Activated effector memory CD4-positive, alpha-beta T cell treated with Interleukin-2 at 50 U/mL for 16 hours (primary cell): ENCODE data around the gene SYTL5.

ENCODE experiments used
- DNase-seq: peaks from one replicate; pipeline ENCODE4 v3.0.0-alpha.2; 2020

Gene SYTL5

DNA sequence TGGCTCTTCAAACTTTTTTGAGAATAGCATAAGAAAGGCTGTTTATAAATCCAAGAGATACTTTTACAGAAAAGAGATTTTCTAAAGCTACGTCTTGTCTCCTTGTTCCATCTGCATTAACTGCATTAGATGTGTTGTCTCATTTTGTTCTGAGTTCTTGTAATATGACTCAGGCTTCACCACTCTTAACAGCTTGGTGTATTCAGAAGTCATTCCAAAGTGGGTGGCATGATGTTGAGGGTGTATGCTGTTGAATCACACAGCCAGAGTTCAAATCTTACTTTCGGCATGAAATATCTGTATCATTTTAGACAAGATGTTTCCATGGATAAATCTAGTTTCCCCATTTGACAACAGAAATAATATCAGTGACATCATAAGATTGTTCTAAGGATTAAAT, 30.1 kb downstream of the SYTL5 start:
- DNase-seq, result no peak

DNA sequence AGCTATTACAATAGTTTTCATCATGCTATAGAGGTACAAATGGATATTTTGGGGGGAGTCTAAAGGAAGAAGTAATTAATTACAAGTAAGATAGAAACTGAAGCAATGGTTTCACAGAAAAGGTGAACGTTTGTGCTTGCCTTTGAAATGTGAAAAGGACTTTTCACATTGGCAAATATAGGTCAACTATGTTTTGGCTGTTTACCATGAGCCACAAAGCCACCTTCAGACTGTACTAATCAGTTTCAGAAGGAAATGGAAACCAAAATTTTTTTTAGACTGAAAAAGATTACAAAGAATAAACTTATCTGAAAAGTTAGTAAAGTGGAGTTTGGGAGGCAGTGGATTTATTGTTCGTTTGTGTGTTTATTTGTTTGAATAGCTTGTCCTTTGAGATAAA, 32.1 kb downstream of the SYTL5 start:
- no peak for DNase-seq

DNA sequence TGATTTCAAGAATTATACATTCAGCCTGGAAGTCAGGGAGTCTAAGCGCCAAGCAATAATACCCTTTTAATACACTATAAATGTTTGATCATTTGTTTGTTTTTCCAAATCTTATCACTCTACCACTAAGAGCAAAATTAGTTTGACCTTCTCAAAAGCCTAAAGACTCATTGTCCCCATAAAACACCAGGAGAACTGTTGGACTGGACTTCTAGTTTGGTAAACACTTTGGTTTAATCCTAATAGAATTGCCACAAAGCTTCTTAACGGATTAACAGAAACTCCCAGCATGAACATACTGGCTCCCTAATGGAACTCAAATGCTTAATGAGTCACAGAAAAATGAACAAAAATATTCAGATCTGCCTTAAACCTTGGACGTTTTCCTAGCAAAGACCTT, 34.9 kb downstream of the SYTL5 start:
- DNase-seq, result no peak

DNA sequence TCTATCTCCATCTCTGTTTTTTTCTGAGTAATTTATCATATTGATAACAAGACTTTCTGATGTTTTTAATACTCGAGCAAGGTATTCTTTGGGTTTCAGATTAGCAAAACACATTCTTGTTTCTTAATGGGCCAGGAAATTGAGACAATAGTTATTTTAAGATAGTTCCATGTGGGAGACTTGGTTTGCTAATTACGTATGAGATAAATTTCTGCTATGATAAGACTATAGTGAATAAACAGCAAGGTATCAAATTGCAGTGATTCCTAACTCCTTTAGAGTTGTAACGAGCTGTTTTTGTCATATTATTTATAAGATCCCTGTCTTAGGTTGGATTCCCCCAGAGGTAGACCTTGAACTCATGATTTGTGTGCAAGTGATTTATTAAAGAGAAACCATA, 38.3 kb downstream of the SYTL5 start:
- no peak for DNase-seq

- no peak for DNase-seq
Measured at GRCh38 chrX:38045538-38046096, 39.3 kb downstream of the SYTL5 start.

GRCh38 chrX:38048886-38049285, 42.5 kb downstream of the SYTL5 start:
- no peak for DNase-seq

DNA sequence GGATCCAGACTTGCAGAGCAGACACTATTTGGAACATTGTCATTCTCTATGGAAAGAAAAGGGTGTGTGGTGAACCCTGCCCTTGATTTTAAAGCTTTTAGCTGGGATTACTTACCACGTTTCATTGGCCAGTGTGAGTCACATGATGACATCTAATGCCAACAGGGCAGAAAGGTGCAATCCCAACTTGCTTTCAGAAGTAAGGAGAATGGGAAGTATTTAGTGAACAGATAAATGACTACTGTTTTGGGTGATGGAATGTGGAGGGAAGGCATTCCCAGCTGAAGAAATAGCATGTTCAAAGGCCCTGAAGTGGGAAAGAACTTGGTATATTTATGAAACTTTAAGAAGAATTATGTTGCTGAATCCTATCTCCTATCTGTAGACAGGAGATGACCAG, 44.5 kb downstream of the SYTL5 start:
- DNase-seq, result no peak

DNA sequence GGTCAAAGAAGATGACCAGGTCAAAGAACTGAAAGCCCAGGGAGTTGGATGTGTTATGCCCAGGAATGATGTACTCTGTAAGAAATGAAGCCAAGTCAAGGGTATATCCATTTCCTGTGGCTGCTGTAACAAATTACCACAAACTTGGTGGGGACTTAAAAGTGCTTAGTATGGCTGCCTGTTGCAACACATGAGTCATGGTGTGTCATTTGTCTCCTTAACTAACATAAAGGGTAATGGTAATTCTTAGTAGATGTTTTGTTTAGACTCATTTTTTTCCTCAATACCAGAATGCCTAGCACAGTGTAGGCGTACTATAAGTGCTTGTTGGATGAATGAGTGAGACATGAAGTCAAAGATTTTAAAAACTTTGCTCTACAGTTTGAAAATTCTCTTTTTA, 45.7 kb downstream of the SYTL5 start:
- no peak for DNase-seq

GRCh38 chrX:38055170-38055847, 49.0 kb downstream of the SYTL5 start:
- DNase-seq, result no peak

GRCh38 chrX:38060331-38060878, 54.1 kb downstream of the SYTL5 start:
- no peak for DNase-seq

GRCh38 chrX:38061335-38061734, 55.0 kb downstream of the SYTL5 start:
- DNase-seq, result no peak

DNA sequence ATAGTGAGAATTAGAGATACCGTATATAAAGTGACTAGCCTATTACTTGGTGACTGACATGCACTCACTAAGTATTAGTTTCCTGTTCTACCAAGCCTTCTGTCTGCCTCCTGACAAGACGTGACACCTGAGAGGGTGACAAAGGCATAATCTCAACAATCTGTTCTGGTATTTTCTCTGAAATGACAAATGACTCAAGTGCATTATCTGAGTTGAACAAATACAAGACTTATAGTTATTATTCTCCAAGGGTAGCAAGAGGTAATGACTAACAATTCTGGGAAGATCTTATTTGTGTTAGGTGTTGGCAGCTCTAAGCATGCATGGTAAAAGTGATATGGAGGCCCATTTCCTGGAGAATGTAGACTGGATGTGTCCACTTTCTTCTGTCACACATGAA, 60.6 kb downstream of the SYTL5 start:
- DNase-seq, result no peak

DNA sequence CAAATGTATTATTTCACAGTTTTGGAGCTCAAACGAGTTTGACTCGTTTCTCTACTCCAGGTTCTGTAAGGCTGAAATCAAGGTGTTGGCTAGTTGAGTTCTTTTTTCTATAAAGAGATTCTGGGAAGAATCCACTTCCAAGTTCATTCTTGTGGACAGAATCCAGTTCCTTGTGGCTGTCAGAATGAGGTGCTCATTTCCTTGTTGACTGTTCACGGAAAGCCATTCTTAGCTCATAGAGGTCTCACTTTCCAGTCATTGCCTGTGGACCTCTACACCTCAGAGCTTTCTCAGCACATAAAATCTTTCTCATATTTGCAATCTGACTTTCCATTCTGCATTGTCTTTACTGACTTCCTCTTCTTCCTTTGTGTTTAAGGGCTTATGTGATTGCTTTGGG, 62.9 kb downstream of the SYTL5 start:
- no peak for DNase-seq

GRCh38 chrX:38069991-38070390, 63.6 kb downstream of the SYTL5 start:
- DNase-seq, result no peak

- no peak for DNase-seq
Measured at GRCh38 chrX:38079463-38079862, 73.1 kb downstream of the SYTL5 start.

- no peak for DNase-seq
Measured at GRCh38 chrX:38080808-38081207, 74.5 kb downstream of the SYTL5 start.

GRCh38 chrX:38081909-38082308, 75.6 kb downstream of the SYTL5 start:
- no peak for DNase-seq

DNA sequence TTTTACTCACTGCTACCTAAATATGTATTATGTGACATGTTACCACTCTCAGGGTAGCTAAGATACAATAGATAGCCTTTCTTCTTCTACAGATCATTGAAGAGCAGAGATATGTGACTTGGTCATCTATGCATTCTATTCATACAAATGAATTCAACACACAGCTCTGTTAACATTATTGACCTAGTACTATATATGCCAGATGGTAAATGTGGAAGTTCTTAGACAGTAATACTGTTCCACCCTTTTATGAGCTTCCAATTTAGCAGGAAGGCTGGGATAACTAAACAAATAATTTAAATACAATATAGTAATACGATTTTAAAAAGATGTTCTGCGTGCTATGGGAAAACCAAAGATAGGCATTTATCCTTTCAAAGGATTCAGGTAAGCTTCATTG, 76.0 kb downstream of the SYTL5 start:
- no peak for DNase-seq

- no peak for DNase-seq
Measured at GRCh38 chrX:38085813-38086212, 79.5 kb downstream of the SYTL5 start.

- no peak for DNase-seq
Measured at GRCh38 chrX:38086451-38087215, 80.3 kb downstream of the SYTL5 start.

GRCh38 chrX:38087594-38087993, 81.2 kb downstream of the SYTL5 start:
- DNase-seq, result no peak

DNA sequence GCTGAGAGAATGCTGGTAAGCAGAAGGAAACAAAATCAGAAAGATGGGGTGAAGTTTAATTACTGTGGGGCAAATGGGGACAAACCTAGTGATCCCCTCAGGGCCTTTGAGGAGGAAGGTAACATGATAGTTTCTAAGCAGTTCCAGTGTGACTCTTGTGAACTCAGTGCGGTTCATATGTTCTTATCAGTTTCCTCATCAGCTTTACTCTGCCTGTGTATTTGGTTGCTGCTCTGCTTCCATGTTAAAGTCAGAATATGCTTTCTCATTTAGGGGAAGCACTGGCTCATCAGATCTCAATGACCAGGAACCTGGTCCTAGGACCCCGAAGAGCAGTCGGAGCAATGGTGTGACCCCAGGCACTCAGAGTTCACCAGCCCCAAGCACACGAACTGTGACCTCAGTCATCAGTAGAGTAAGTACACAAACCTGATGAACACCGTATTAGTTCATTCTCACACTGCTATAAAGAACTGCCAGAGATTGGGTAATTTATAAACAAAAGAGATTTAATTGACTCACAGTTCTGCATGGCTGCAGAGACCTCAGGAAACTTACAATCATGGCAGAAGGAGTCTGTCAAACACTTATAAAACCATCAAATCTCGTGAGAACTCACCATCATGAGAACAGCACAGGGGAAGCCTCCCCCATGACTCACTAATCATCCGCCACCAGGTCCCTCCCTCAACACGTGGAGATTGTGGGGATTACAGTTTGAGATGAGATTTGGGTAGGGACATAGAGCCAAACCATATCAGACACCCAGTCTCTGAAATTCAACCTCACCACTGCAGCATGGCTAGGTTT, 83.0 kb downstream of the SYTL5 start:
- DNase-seq, result no peak

GRCh38 chrX:38095971-38096529, 89.7 kb downstream of the SYTL5 start:
- DNase-seq, result no peak
